ENCODE measurements around the gene SEZ6L.

Gene SEZ6L

GRCh38 chr22:26333088-26333800 lies 164.0 kb downstream of the SEZ6L start:
- no peak overlapping the region for H2AFZ ChIP-seq (ENCODE audit: low read length)
- no peaks in the 10 kb centered on the region for H4K20me1 ChIP-seq (ENCODE audit: insufficient read depth, low read length, poor library complexity, severe bottlenecking)
- H3K9ac ChIP-seq (ENCODE audit: low read depth, low read length, poor library complexity, severe bottlenecking), result no peak overlapping the region
- no peaks in the 10 kb centered on the region for H3K27me3 ChIP-seq (ENCODE audit: insufficient read depth, low read length, poor library complexity, severe bottlenecking)
- H3K9me3 ChIP-seq (ENCODE audit: insufficient read depth, low read depth, low read length), result no peaks in the 10 kb centered on the region
- H3F3A ChIP-seq (ENCODE audit: low read depth), result no peaks in the 10 kb centered on the region
- no peak overlapping the region for H3K4me2 ChIP-seq (ENCODE audit: low read depth, low read length, poor library complexity, severe bottlenecking)
- H3K36me3 ChIP-seq (ENCODE audit: insufficient read depth, low read length), result no peaks in the 10 kb centered on the region
- H3K9me2 ChIP-seq (replicated peaks; ENCODE audit: low read depth, low read length), result no peaks in the 10 kb centered on the region
- H3K4me1 ChIP-seq (ENCODE audit: insufficient read depth, low read length, poor library complexity, severe bottlenecking), result no peaks in the 10 kb centered on the region
- TF ChIP-seq, protein P1, sequence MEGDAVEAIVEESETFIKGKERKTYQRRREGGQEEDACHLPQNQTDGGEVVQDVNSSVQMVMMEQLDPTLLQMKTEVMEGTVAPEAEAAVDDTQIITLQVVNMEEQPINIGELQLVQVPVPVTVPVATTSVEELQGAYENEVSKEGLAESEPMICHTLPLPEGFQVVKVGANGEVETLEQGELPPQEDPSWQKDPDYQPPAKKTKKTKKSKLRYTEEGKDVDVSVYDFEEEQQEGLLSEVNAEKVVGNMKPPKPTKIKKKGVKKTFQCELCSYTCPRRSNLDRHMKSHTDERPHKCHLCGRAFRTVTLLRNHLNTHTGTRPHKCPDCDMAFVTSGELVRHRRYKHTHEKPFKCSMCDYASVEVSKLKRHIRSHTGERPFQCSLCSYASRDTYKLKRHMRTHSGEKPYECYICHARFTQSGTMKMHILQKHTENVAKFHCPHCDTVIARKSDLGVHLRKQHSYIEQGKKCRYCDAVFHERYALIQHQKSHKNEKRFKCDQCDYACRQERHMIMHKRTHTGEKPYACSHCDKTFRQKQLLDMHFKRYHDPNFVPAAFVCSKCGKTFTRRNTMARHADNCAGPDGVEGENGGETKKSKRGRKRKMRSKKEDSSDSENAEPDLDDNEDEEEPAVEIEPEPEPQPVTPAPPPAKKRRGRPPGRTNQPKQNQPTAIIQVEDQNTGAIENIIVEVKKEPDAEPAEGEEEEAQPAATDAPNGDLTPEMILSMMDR (conservative IDR thresholded peaks at IDR 0.05; ENCODE audit: low read length), result no peak
- TF ChIP-seq EZH2phosphoT487 (IDR thresholded peaks at IDR 0.05; ENCODE audit: borderline replicate concordance), result no peak
- H3K4me3 ChIP-seq (ENCODE audit: low read length, poor library complexity, severe bottlenecking), result no peak overlapping the region
- no peaks in the 10 kb centered on the region for H3K79me2 ChIP-seq (ENCODE audit: insufficient read depth, low read length)

GRCh38 chr22:26334232-26334631 lies 165.0 kb downstream of the SEZ6L start:
- no peaks in the 10 kb centered on the region for H3K9me3 ChIP-seq (ENCODE audit: insufficient read depth, low read depth, low read length)
- H3K36me3 ChIP-seq (ENCODE audit: insufficient read depth, low read length), result no peaks in the 10 kb centered on the region
- no peak overlapping the region for H3K4me2 ChIP-seq (ENCODE audit: low read depth, low read length, poor library complexity, severe bottlenecking)
- TF ChIP-seq EZH2phosphoT487 (IDR thresholded peaks at IDR 0.05; ENCODE audit: borderline replicate concordance), result no peak
- H3K79me2 ChIP-seq (ENCODE audit: insufficient read depth, low read length), result no peaks in the 10 kb centered on the region
- H4K20me1 ChIP-seq (ENCODE audit: insufficient read depth, low read length, poor library complexity, severe bottlenecking), result no peaks in the 10 kb centered on the region
- no peak overlapping the region for H3K9ac ChIP-seq (ENCODE audit: low read depth, low read length, poor library complexity, severe bottlenecking)
- no peaks in the 10 kb centered on the region for H3K27me3 ChIP-seq (ENCODE audit: insufficient read depth, low read length, poor library complexity, severe bottlenecking)
- no peaks in the 10 kb centered on the region for H3F3A ChIP-seq (ENCODE audit: low read depth)
- no peak overlapping the region for H3K4me3 ChIP-seq (ENCODE audit: low read length, poor library complexity, severe bottlenecking)
- H2AFZ ChIP-seq (ENCODE audit: low read length), result no peak overlapping the region
- H3K9me2 ChIP-seq (replicated peaks; ENCODE audit: low read depth, low read length), result no peaks in the 10 kb centered on the region
- H3K4me1 ChIP-seq (ENCODE audit: insufficient read depth, low read length, poor library complexity, severe bottlenecking), result no peaks in the 10 kb centered on the region

GRCh38 chr22:26336773-26337172 lies 167.5 kb downstream of the SEZ6L start:
- Histone ChIP-seq H3K4me2 (ENCODE audit: low read depth, low read length, poor library complexity, severe bottlenecking) (no peak overlapping the region), H2AFZ (ENCODE audit: low read length) (no peak overlapping the region), H4K20me1 (ENCODE audit: insufficient read depth, low read length, poor library complexity, severe bottlenecking) (no peaks in the 10 kb centered on the region), H3F3A (ENCODE audit: low read depth) (no peaks in the 10 kb centered on the region), H3K36me3 (ENCODE audit: insufficient read depth, low read length) (no peaks in the 10 kb centered on the region), H3K9ac (ENCODE audit: low read depth, low read length, poor library complexity, severe bottlenecking) (no peak overlapping the region), H3K9me2 (replicated peaks; ENCODE audit: low read depth, low read length) (no peaks in the 10 kb centered on the region), H3K27me3 (ENCODE audit: insufficient read depth, low read length, poor library complexity, severe bottlenecking) (no peaks in the 10 kb centered on the region), H3K9me3 (ENCODE audit: insufficient read depth, low read depth, low read length) (no peaks in the 10 kb centered on the region), H3K79me2 (ENCODE audit: insufficient read depth, low read length) (no peaks in the 10 kb centered on the region), H3K4me1 (ENCODE audit: insufficient read depth, low read length, poor library complexity, severe bottlenecking) (no peaks in the 10 kb centered on the region), H3K4me3 (ENCODE audit: low read length, poor library complexity, severe bottlenecking) (no peak overlapping the region)
- TF ChIP-seq, protein P1 (conservative IDR thresholded peaks at IDR 0.05; ENCODE audit: low read length), result no peak
- no peak for TF ChIP-seq EZH2phosphoT487 (IDR thresholded peaks at IDR 0.05; ENCODE audit: borderline replicate concordance)

DNA sequence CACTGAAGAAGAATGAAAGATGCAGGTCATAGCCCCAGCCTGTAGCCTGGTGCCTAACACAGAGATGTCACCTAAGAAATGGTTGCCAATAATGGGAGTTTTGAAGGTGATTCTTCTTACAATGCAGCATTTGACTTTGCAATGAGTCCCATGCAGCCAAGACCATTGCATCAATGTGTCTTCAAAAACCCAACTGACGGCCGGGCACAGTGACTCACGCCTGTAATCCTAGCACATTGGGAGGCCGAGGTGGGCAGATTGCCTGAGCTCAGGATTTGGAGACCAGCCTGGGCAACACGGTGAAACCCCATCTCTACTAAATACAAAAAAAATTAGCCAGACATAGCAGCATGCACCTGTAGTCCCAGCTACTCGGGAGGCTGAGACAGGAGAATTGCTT lies 170.5 kb downstream of the SEZ6L start:
- Histone ChIP-seq H4K20me1 (ENCODE audit: insufficient read depth, low read length, poor library complexity, severe bottlenecking) (no peaks in the 10 kb centered on the region), H3F3A (ENCODE audit: low read depth) (no peaks in the 10 kb centered on the region), H3K9me3 (ENCODE audit: insufficient read depth, low read depth, low read length) (no peaks in the 10 kb centered on the region), H3K4me2 (ENCODE audit: low read depth, low read length, poor library complexity, severe bottlenecking) (no peak overlapping the region), H3K27me3 (ENCODE audit: insufficient read depth, low read length, poor library complexity, severe bottlenecking) (no peaks in the 10 kb centered on the region), H2AFZ (ENCODE audit: low read length) (no peak overlapping the region), H3K4me1 (ENCODE audit: insufficient read depth, low read length, poor library complexity, severe bottlenecking) (no peaks in the 10 kb centered on the region), H3K9ac (ENCODE audit: low read depth, low read length, poor library complexity, severe bottlenecking) (no peak overlapping the region), H3K9me2 (replicated peaks; ENCODE audit: low read depth, low read length) (no peaks in the 10 kb centered on the region), H3K4me3 (ENCODE audit: low read length, poor library complexity, severe bottlenecking) (no peak overlapping the region), H3K79me2 (ENCODE audit: insufficient read depth, low read length) (no peaks in the 10 kb centered on the region), H3K36me3 (ENCODE audit: insufficient read depth, low read length) (no peaks in the 10 kb centered on the region)
- TF ChIP-seq, protein P1 (conservative IDR thresholded peaks at IDR 0.05; ENCODE audit: low read length), result no peak
- TF ChIP-seq EZH2phosphoT487 (IDR thresholded peaks at IDR 0.05; ENCODE audit: borderline replicate concordance), result no peak

All from Loucy (cell line).